Measurements from ENCODE around the gene ASB18. TPM values are rescaled to one million over a fixed set of nuclear protein-coding genes. Genes with fewer than 3 reads are reported as not detected.

ASB18 gene
- total and polyA plus RNA-seq, 2 donors (not counting 3 experiments of a cell fraction or from before 2014, with no cell fraction given) = not detected

GRCh38 chr2:236291911-236292310, 27.7 kb upstream of the ASB18 start:
- Histone ChIP-seq H3K9me1 (replicated peaks; ENCODE audit: control insufficient read depth, extremely low read depth, insufficient read depth, low read length) (no peaks in the 10 kb centered on the region), H3K4me2 (ENCODE audit: insufficient read depth, low read length) (no peak overlapping the region), H3K4me1 (ENCODE audit: control insufficient read depth, extremely low read depth, insufficient read depth, low read length) (no peaks in the 10 kb centered on the region), H3K36me3 (ENCODE audit: control insufficient read depth in 2 of 2, extremely low read depth in 1 of 2, insufficient read depth in 2 of 2, low read length in 2 of 2) (no peaks in the 10 kb centered on the region), H3K9ac (replicated peaks; ENCODE audit: extremely low read depth, insufficient read depth, low read length) (no peak overlapping the region), H3K79me2 (ENCODE audit: control insufficient read depth, insufficient read depth, low read length) (no peaks in the 10 kb centered on the region), H3K9me3 (replicated peaks; ENCODE audit: control insufficient read depth, insufficient read depth, low read length) (no peaks in the 10 kb centered on the region), H3K27me3 (ENCODE audit: control insufficient read depth in 2 of 2, insufficient read depth in 2 of 2, low read length in 2 of 2) (no peaks in the 10 kb centered on the region), H3K4me3 (replicated peaks in 1 of 3; ENCODE audit: insufficient read depth in 1 of 3, low read depth in 1 of 3, low read length in 3 of 3) (no peak overlapping the region), H3K27ac (ENCODE audit: insufficient read depth, low read depth, low read length) (no peak overlapping the region), H2AFZ (ENCODE audit: low read depth, low read length) (no peak overlapping the region), H4K20me1 (replicated peaks; ENCODE audit: control insufficient read depth, extremely low read depth, insufficient read depth, low read length) (no peaks in the 10 kb centered on the region)
- intact Hi-C loops (cut with micrococcal nuclease) = no loop called here
- no TSS peak for BruUV-seq (replicated peaks)
- POLR2A ChIA-PET = no interaction called here
- TF ChIP-seq MYC (IDR thresholded peaks at IDR 0.05; ENCODE audit: low read depth, low read length) (no peak), CTCF (IDR thresholded peaks at IDR 0.05; ENCODE audit: extremely low read depth in 1 of 2, insufficient read depth in 1 of 2, low read depth in 1 of 2, low read length in 2 of 2) (no peak), MAX (IDR thresholded peaks at IDR 0.05; ENCODE audit: insufficient read depth, insufficient read length) (no peak), EZH2 (IDR thresholded peaks at IDR 0.05; ENCODE audit: borderline replicate concordance, low read depth, low read length, severe bottlenecking) (no peak), JUN (IDR thresholded peaks at IDR 0.05; ENCODE audit: borderline replicate concordance, insufficient read depth, insufficient read length, low read depth) (no peak), GATA2 (IDR thresholded peaks at IDR 0.05; ENCODE audit: insufficient read depth, insufficient read length, low read depth, low read length) (no peak), POLR2AphosphoS5 (IDR thresholded peaks at IDR 0.05; ENCODE audit: insufficient read depth, low read depth, low read length) (no peak), FOS (IDR thresholded peaks at IDR 0.05; ENCODE audit: borderline replicate concordance, insufficient read depth, low read length) (no peak), POLR2A (IDR thresholded peaks at IDR 0.05; ENCODE audit: low read depth, low read length) (no peak)
- CTCF ChIA-PET = interaction anchor here (1.1 kb wide), 1 partner anchor 8 kb away, joined by 3 read pairs; no protein-coding TSS in a partner anchor
- DNase-seq (ENCODE audit: low read depth, low spot score) (no peak), FAIRE-seq (no peak)
- dilution Hi-C loops (cut with MboI; ENCODE audit: extremely low pct_ligation_motif_present, low sequenced_read_pairs) = no loop called here

Data from endothelial cell of umbilical vein (primary cell).